ENCODE measurements around the gene LRP8. TPM values are rescaled to one million over a fixed set of nuclear protein-coding genes. Genes with fewer than 3 reads are reported as not detected.

The LRP8 gene
- total and polyA plus RNA-seq, 4 donors: 2.6 to 20.0 (median 9.6) TPM

DNA sequence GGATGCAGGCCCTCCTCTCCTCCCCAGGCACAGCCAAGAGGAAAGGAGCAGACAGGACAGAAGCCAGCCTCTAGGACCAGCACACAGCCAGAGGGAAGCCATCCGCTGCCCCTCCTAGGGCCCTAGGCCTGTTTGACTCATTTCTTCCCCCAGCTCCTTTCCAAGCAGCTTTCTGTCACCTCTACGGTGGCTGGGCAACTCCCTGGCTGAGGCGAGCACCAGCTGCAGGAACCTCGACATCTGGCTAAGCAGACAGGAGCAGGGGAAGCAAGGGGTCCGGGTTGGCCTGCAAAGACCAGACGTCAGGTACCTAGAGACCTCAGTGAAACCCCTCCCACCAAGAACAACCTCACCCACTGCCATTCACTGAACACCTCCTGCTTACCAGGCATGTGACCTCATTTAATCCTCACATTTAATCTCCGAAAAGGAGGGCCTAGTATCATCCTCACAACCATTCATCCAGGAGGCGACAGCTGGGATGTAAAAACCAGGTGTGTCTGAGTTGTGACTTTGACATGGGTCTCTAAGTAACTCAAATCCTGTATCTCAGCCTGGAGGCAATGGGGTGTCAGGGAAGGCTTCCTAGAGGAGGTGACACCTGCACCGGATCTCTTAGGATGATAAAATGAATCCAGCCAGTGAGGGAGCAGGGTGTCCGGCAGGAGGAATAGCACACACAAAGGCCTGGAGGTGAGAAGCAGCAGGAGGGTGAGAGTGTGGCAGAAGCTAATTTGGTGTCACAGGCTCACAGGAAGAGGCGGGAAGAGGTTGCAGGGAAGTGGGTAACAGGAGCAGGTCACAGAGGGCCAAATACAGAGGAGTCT is 5.9 kb downstream of the LRP8 start:
- Histone ChIP-seq H3K27me3 (ENCODE audit: control insufficient read depth in 3 of 3, insufficient read depth in 3 of 3, low read length in 2 of 3) (no peaks in the 10 kb centered on the region), H3K4me3 (no peak overlapping the region), H3K4me1 (ENCODE audit: control insufficient read depth in 5 of 5, insufficient read depth in 5 of 5, low read length in 5 of 5) (peaks cover 0 to 25% (median 14%) of the 10 kb centered on the region in 5 donors), H3K9me3 (ENCODE audit: control insufficient read depth in 4 of 4, insufficient read depth in 3 of 4, low read length in 3 of 4) (no peaks in the 10 kb centered on the region), H3K36me3 (ENCODE audit: control insufficient read depth in 4 of 4, insufficient read depth in 4 of 4, low read length in 4 of 4) (no peaks in the 10 kb centered on the region), H3K27ac (ENCODE audit: low read depth in 1 of 2, low read length in 1 of 2) (no peak overlapping the region), H3K9ac (ENCODE audit: insufficient read depth in 1 of 2, low read length in 2 of 2) (no peak overlapping the region)
- TF ChIP-seq, protein P1, sequence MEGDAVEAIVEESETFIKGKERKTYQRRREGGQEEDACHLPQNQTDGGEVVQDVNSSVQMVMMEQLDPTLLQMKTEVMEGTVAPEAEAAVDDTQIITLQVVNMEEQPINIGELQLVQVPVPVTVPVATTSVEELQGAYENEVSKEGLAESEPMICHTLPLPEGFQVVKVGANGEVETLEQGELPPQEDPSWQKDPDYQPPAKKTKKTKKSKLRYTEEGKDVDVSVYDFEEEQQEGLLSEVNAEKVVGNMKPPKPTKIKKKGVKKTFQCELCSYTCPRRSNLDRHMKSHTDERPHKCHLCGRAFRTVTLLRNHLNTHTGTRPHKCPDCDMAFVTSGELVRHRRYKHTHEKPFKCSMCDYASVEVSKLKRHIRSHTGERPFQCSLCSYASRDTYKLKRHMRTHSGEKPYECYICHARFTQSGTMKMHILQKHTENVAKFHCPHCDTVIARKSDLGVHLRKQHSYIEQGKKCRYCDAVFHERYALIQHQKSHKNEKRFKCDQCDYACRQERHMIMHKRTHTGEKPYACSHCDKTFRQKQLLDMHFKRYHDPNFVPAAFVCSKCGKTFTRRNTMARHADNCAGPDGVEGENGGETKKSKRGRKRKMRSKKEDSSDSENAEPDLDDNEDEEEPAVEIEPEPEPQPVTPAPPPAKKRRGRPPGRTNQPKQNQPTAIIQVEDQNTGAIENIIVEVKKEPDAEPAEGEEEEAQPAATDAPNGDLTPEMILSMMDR (IDR thresholded peaks at IDR 0.05; ENCODE audit: control extremely low read depth, extremely low read depth): no peak
- DNase-seq (no peak), ATAC-seq (ENCODE audit: insufficient read depth, low FRiP score) (no peak)
- WGBS, 2 donors: 84 to 89% methylated on average over 11 of the region's 11 CpGs

DNA sequence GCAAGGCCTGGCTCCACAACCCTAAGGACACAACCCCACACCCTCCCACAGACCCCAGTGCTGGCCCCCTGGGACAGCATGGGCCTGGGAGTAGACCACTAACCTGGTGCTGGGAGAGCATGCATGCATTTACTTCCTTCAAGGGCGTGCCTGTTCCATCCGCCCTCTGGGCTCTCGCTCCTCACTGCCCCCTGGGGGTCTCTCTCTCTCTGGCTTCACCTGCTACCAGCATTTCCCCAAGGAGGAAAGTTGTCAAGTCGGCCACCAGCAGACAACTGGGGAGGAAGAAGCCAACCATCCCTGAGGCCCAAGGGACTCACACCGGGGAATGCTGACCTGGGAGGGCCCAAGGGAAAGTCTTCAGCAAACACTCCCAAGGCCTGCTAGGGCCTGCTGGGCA is 6.5 kb downstream of the LRP8 start:
- no peak for DNase-seq
- TF ChIP-seq, protein P1 (IDR thresholded peaks at IDR 0.05; ENCODE audit: control extremely low read depth, extremely low read depth): no peak
- no peak for ATAC-seq (ENCODE audit: insufficient read depth, low FRiP score)
- Histone ChIP-seq H3K9ac (ENCODE audit: insufficient read depth in 1 of 2, low read length in 2 of 2) (no peak overlapping the region), H3K4me1 (ENCODE audit: control insufficient read depth in 5 of 5, insufficient read depth in 5 of 5, low read length in 5 of 5) (peaks cover 0 to 25% (median 14%) of the 10 kb centered on the region in 5 donors), H3K27ac (ENCODE audit: low read depth in 1 of 2, low read length in 1 of 2) (no peak overlapping the region), H3K9me3 (ENCODE audit: control insufficient read depth in 4 of 4, insufficient read depth in 3 of 4, low read length in 3 of 4) (no peaks in the 10 kb centered on the region), H3K27me3 (ENCODE audit: control insufficient read depth in 3 of 3, insufficient read depth in 3 of 3, low read length in 2 of 3) (no peaks in the 10 kb centered on the region), H3K4me3 (no peak overlapping the region), H3K36me3 (ENCODE audit: control insufficient read depth in 4 of 4, insufficient read depth in 4 of 4, low read length in 4 of 4) (no peaks in the 10 kb centered on the region)
- WGBS, 2 donors: 59 to 82% methylated on average over 5 of the region's 5 CpGs

DNA sequence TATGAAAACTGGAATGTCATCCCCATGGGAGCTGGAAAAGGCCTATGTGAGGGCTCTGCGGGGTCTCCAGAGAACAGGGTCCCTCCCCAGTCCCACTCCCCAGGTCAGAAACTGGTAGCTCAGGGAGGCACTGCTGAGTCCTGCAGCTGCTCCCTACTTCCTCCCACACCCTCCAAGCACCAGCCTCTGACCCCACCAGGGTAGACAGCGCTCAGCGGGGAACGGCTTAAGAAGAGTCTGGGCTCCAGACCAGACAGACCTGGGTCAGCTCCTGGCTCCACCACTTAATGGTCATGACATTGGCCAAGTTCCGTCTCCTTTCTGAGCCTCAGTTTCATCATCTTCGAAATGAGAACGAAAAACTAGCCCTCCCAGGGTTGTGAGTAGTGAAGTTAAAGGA is 7.2 kb downstream of the LRP8 start:
- H3K4me3 ChIP-seq: no peak overlapping the region
- 90 to 94% methylated on average over 7 of the region's 7 CpGs for WGBS, 2 donors
- H3K9me3 ChIP-seq (ENCODE audit: control insufficient read depth in 4 of 4, insufficient read depth in 3 of 4, low read length in 3 of 4): no peaks in the 10 kb centered on the region
- DNase-seq (no peak), ATAC-seq (ENCODE audit: insufficient read depth, low FRiP score) (no peak)
- peaks cover 0 to 28% (median 10%) of the 10 kb centered on the region in 5 donors for H3K4me1 ChIP-seq (ENCODE audit: control insufficient read depth in 5 of 5, insufficient read depth in 5 of 5, low read length in 5 of 5)
- H3K27me3 ChIP-seq (ENCODE audit: control insufficient read depth in 3 of 3, insufficient read depth in 3 of 3, low read length in 2 of 3): no peaks in the 10 kb centered on the region
- no peak overlapping the region for H3K9ac ChIP-seq (ENCODE audit: insufficient read depth in 1 of 2, low read length in 2 of 2)
- H3K27ac ChIP-seq (ENCODE audit: low read depth in 1 of 2, low read length in 1 of 2): no peak overlapping the region
- H3K36me3 ChIP-seq (ENCODE audit: control insufficient read depth in 4 of 4, insufficient read depth in 4 of 4, low read length in 4 of 4): no peaks in the 10 kb centered on the region
- TF ChIP-seq, protein P1 (IDR thresholded peaks at IDR 0.05; ENCODE audit: control extremely low read depth, extremely low read depth): no peak
